GM12801 (cell line): ENCODE results near the gene ST3GAL4.

Source experiments
- TF ChIP-seq, protein P1 (sequence below): IDR thresholded peaks from one replicate; pipeline ENCODE4 v1.5.1; 2011; ENCODE audit warnings: control low read depth; ENCODE audit not compliant: insufficient read length; ENCODE audit errors: extremely low read depth

The ST3GAL4 gene

DNA sequence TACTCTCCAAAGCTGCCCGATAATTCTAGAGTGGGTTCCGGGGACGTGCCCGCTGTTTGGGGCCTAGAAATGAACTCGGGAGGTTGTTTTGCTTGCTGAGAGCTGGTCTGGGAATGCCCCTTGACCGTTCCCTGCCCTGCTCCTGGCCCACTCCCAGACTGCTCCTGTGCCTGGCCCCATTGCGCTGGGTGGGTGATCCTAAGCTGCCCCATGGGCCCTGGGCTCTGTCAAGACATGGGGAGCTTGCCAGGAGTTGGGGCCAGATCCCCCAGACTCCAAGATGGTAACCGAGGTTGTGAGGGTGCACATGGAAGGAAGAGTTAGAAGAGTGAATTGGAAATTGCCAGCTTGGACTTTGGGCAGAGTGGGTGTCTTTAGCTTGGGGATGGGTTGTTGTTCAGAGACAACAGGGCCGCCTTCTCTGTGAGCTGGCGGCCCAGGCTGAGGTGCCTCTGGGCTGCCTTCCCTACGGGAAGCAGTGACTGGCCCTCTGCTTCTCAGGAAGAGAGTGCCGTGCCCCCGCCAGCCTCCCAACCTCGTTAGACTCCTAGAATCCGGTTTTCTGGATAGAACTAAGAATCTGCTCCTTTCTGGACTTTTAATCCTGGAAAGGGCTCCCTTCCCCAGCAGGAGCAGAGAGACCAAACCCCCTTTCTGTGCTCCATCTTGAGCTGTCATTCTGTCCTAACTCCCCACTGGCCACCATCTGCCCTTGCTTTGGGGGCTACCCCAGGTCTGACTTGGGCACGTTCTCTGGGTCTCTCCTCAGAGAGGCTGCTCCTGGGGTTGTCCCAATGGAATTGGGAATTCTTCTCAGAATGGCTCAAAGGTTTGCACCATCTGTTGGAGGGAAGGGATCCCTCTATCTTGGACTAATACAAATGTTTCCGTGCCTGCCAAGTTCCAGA lies 1.8 kb downstream of the ST3GAL4 start:
- TF ChIP-seq, protein P1, sequence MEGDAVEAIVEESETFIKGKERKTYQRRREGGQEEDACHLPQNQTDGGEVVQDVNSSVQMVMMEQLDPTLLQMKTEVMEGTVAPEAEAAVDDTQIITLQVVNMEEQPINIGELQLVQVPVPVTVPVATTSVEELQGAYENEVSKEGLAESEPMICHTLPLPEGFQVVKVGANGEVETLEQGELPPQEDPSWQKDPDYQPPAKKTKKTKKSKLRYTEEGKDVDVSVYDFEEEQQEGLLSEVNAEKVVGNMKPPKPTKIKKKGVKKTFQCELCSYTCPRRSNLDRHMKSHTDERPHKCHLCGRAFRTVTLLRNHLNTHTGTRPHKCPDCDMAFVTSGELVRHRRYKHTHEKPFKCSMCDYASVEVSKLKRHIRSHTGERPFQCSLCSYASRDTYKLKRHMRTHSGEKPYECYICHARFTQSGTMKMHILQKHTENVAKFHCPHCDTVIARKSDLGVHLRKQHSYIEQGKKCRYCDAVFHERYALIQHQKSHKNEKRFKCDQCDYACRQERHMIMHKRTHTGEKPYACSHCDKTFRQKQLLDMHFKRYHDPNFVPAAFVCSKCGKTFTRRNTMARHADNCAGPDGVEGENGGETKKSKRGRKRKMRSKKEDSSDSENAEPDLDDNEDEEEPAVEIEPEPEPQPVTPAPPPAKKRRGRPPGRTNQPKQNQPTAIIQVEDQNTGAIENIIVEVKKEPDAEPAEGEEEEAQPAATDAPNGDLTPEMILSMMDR, result no peak

DNA sequence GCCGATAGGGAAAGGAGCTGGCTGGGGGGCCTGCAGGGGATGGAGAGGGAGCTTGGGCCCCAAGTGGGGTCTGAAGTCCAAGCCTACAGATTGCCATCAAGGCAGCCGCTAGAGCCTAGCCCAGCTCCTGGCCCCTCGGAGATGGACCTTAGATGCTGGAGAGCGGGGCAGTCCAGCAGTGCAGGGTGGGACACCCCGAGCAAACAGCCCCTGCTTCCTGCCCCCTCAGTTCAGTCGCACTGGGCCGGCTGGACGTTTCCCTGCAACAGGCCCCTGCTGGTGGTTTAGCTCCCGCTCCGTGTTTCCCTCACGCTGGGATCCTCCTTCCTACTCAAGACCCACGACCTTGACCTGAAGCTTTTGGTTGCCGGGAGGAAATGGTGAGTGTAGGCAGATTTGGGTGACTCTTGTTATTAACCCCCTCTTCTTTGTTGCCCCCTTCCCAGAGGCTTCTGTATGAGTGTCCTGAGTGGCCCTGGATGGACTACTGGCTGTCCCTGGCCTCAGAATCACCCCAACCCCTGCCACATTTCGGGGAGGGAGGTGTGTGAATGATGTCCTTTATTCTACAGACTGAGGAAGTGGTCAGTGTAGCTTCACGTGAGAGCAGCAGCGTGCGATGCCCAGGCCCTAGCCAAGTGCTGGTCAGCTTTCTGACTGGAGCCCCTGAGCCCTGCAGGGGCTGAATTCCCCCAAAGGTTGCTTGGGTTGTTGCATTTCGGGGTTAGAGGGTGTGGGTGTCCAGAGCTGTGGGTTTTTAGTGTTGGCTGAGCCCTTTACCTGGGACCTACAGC lies 2.7 kb downstream of the ST3GAL4 start:
- TF ChIP-seq, protein P1, result no peak

DNA sequence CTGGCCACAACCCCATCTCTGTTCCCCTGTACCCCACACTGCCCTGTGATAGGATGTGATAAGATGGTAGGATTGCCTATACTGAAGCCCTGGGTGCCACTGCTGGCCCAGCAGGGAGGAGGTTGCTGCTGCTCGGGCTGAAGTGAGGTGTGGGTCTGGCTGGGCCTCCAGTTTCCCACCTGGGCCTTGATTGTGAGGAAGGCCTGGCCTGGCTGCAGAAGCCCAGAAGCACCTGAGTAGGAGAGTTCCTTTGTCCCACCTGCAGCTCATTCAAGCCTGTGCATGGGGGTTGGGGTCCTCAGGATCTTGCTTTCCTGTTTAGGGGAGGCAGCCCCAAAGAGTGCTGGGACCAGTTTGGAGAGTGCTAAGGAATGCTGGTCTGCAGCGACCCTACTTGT lies 3.3 kb downstream of the ST3GAL4 start:
- TF ChIP-seq, protein P1, result no peak

DNA sequence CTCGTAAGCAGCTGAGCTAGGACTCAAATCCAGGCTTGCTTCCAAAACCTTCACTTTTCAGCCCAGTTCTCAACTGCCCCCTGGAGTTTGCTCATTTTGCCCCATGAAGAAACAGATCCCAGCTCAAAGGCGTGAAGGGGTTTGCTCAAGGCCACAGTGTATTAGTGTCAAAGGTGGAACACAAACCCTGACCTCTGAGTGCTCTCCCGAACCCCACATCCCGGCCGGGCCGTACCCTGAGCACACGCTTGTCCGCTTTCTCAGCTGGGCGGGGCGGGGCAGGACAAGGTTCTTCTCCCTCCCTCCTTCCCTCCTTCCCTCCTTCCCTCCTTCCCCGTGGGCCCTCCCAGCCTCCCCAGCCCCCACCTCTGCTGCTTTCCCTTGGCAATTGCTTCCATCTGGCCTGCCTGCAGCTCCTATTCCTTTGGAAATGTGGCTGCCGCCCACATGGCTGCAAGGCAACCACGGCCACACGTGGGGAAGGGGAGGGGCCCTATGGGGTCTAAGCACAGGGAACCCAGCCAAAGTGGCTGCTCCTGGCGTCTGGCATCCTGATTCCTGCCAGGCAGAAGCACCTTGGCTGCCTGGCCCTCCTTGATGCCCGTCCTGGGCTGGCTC lies 4.1 kb downstream of the ST3GAL4 start:
- TF ChIP-seq, protein P1, result no peak

DNA sequence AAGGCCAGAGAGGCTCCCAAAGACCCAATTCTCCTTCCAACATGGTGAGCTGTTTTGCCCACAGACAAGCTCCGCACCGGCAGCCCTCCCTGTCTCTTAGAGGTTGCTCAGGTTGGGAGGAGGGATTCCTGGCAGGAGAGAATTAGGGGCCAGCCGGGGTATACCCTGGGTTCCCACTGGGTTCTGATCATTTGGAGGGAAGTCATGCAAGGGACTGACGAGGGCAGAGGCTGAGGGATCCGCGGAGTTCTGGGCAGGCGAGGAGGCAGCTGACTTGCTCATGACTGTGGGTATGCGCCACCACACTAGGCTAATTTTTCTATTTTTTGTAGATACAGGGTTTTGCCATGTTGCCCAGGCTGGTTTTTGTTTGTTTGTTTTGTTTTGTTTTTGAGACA lies 4.6 kb downstream of the ST3GAL4 start:
- TF ChIP-seq, protein P1, result no peak

DNA sequence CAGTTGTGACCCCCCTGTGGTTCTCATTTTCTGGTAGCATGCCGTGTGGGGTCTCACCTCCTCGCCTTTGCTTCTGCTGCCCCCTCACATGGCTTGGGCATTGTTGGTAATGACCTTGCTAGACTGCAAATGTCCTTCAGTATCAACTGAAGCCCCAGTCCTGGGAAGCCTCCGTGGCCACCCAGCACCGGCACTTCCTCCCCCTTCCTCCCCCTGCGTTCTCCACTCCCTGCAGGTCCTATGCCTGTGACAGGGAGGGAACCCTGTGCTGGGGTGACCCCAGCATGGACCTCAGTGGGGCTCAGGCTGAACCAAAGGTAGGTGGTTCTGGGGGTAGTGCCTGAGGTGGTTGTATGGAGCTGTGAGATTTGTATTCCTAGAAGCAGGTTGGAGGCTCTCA lies 5.9 kb downstream of the ST3GAL4 start:
- TF ChIP-seq, protein P1, result no peak
